Inflammatory macrophage treated with lipopolysaccharide for 4 hours (primary cell): ENCODE measurements around the gene CLTC.
A peak's percentile ranks its signal among the peaks of the same experiment; 100 is the strongest.

Experiments
- DNase-seq: peaks from one replicate; pipeline ENCODE4 v3.0.0-alpha.2; 2020

Gene CLTC

DNA sequence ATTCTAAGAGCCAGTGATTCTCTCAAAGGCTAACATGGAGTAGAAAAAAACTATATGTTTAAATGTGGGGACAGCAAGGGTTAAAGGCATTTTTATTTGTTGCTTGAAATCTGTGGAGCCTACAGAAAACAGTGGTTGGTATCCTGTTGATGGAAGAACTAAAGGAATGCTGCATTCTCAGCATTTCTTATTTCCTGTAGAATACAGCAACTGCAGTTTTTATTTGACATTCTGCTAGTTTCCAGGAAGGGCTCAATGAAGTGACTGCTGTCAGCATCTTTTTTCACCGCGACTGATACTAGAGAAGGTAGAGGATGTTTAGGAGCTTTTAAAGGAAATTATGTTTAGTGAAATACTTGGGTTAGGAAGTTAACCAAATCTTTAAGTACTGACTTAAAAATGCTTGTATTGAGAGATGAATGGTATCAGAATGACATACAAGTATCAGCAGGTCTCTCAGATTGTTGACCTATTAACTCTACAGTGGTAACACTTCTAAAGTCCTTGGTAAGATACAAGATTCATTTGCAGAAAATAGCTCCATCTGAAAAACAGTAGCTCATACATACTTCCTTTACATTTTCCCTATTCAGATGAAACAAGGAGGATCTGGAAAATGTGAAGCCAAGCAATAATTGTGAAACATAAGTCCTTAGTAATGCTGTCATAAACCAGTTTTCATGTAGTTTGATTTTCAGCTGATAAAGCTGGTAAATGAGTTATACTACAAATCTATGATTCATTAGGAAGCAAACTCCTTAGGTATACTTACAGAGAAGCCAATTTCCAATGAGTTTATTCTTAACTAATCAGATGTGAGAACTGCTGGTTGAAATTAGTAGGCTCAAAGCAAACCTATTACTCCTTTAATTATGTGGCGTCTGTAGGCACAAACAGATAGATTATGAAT is 15.2 kb downstream of the CLTC start:
- peak; percentile 16 for DNase-seq

DNA sequence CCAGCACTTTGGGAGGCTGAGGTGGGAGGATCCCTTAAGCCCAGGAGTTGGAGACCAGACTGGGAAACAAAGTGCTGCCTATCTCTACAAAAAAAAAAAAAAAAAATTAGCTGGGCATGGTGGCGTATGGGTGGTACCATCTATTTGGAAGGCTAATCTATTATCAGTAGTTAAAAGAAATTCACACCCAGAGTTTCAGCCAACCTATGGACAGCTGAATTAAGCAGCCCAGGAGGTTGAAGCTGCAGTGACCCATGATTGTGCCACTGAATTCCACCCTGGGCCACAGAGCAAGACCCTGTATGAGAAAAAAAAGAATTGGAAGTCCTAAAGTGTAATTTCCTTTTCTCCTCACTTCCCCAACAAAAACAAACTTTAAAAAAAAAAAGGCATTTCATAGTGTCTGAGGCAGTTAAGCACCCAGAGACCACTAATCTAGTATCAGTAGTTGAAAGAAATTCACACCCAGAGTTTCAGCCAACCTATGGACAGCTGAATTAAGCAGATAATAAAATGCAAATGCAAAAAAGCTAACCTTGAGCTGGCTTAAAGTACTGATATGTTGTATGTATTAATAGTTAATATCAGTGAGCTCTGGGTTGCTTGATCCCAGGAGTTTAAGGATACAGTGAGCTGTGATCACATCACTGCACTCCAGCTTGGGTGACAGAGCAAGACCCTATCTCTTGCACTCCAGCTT is 18.1 kb downstream of the CLTC start:
- no peak for DNase-seq

DNA sequence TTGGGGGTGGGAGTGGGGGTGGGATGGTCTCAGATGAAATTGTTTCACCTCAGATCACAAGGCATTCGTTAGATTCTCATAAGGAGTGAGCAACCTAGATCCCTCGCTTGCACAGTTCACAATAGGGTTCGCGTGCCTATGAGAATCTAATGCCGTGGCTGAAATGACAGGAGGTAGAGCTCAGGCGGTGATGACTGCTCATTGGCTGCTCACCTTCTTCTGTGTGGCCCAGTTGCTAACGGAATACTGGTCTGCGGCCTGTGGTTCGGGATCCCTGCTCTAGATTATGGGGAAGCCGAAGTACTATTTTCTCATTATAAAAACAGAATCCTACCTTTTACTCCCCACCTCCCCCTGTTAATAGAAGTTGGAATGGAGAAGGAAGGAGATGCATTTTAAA is 18.9 kb downstream of the CLTC start:
- no peak for DNase-seq

DNA sequence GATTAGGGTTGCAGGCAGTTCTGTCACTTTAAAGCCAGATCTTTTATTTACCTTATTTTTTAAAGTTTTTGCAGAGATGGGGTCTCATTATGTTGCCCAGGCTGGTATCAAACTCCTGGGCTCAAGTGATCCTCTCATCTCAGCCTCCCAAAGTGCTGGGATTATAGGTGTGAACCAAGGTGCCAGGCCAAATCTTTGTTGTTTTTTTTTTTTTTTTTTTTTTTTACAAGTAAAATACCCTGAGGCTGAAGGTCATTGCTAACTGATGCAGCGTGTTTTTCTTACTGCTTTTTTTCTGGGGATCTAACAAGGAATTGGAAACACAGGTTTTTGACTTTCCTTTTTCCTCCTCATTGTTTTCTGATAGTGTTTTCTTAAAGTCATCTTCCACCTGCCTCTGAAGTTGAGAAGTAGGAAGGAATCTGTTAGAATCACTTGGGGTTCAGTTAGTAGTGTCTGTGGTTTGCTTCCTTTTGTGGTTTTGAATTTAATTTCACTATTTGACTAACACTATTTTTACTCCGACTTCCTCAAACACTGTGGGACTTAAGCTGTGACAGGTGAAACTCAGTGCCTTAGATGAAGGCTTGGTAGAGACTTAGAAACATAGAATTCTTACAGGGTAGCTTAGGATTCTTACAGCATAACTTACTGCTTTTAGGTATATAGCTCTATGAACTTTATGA is 22.2 kb downstream of the CLTC start:
- peak; percentile 39 for DNase-seq

DNA sequence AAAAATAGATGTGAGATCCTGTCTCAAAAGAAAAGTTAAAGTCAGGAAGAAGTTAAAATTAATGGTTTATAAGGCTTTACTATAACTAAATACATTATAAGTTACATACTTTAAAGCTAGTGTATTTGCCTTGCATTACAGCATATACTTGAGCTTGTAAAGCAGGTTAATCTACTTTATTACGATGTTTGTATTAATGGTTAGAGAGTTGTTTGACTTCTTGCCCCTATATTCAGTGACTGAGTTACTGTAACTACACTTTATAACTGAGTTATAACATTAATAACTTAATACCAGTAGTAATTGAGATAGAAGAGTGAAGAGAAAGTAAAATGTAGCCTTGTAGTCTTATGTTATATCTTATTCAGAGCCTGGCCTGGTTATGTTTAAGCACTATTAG is 22.9 kb downstream of the CLTC start:
- DNase-seq, result no peak

DNA sequence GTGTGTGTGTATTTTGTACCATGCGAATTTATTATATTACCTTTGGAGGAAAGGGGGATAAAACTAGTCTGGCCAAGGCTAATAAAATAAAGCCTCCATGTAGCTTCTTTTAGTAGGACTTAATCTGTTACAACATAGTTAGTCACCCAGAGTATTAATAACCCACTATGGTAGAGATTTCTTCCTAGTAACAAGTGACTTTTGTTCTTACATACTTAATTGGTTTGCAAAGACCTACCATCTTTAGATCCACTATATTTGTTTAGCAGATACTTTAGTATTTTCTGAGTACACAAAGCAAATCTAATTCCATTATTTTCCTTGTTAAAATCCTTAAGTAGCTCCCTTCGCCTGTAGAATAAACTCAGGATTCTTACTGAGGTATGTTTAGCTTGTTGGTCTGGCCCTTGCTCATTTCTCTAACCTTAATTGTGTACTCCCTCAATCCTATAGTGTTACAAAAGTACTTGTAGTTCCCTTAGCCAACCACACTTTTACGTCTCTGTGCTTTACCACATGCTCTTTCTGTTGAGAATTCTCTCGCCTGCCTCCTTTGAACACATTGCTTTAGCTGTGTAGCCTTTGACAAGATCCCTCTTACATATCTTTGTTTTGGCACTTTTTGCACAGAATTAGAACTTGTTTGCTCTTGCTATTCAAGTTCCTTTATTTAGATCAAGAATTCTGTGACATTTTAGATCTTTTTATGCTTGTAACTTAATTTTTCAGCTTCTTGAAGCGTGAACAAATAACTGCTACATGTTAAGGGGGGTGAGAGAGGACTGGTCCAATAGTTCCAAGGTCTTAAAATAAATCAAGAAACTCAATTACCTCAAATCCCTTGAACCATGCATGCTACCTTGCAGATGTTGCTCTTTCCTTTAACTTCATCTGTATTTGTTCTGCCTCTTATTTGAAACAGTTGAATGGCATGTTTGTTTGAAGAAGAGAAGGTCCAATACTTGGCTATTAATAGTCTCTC is 23.8 kb downstream of the CLTC start:
- peak; percentile 70 for DNase-seq

DNA sequence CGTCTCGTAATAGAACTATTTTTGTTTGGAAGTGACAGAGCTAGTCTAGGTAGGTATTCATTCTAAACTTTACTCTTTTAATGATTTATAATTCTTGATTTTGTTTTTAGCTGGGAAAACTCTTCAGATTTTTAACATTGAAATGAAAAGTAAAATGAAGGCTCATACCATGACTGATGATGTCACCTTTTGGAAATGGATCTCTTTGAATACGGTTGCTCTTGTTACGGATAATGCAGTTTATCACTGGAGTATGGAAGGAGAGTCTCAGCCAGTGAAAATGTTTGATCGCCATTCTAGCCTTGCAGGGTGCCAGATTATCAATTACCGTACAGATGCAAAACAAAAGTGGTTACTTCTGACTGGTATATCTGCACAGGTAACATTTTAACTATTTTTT is 27.6 kb downstream of the CLTC start:
- DNase-seq, result no peak

DNA sequence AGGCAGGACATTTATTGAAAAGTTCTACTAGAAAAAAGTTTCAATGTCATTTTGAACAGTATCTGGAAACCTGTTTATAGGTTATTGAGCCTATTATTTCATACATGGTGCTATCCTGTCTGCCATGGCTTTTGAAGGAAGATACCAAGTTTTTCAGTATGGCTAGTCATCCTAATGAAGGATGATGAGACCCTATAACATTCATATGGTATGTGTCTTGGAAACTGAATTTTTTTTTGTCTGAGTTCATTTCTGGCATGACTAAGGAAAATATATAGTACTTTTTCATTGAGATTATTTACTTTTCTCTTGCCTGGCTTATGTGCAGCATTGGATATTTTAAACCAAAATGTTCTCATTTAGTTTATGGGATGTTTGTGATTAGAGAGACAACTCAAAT is 30.2 kb downstream of the CLTC start:
- no peak for DNase-seq

DNA sequence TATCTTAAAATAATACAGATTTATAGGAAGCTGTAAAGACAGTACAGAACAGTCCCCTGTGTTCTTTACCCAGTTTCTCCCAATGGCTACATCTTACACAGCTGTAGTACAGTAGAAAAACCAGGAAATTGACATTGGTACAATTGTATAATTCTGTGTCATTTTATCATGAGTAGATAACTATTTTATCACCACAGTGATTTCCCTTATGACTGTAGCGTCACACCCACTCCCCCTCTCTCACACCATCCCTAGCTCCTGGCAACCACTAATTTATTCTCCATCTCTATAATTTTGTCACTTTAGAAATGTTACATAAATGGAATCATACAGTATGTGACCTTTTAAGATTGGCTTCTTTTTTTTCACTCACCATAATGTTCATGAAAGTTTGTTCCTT is 30.9 kb downstream of the CLTC start:
- no peak for DNase-seq

DNA sequence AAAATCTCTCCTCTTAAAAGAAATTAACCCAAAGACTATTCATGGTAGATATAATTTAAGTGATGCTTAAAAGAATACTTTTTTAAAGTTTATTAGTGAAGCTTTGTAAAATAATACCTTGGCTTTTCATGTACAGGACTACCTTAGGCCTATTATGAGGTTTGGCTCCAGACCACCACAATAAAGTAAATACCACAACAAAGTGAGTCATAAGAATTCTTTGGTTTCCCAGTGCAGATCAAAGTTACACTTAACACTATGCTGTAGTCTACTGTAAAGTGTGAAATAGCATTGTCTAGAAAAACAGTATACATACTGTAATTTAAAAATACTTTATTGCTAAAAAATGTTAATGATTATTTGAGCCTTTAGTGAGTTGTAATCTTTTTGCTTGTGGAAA is 31.7 kb downstream of the CLTC start:
- no peak for DNase-seq

DNA sequence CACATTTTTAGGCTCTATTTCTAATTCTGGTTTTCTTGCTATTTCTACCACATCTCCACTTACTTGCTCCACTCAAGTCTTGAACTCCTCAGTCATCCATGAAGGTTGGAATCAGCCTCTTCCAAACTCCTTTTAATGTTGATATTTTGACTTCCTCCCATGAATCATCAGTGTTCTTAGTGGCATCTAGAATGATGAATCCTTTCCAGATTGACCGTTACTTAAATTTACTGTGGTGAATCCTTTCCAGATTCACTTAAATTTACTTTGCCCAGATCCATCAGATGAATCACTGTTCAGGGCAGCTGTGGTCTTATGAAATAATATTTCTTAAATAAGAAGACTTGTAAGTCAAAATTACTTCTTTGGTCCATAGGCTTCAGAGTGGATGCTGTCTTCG is 32.4 kb downstream of the CLTC start:
- no peak for DNase-seq

DNA sequence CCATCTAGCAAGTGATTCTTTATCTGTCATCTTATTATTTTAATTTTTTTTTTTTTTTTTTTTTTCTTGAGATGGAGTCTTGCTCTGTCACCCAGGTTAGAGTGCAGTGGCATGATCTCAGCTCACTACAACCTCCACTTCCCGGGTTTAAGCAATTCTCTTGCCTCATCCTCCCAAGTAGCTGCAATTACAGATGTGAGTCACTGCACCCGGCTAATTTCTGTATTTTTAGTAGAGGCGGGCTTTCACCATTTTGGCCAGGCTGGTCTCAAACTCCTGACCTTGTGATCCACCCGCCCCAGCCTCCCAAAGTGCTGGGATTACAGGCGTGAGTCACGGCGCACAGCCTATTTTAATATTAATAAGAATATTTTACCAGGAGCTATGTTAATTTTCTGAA is 36.9 kb downstream of the CLTC start:
- DNase-seq, result peak; percentile 91

DNA sequence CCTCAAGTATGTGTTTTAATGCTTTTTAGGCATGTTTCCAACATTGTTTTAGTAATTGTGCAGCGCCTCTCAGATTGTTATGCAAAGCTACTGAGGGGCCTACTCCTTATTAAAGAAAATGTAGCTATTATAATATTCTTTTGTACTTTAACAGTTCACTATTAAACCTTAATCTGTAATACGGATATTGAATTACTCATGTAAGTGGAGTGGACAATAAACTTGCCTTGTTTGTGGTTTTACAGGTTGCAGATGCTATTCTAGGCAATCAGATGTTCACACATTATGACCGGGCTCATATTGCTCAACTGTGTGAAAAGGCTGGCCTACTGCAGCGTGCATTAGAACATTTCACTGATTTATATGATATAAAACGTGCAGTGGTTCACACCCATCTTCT is 46.5 kb downstream of the CLTC start:
- no peak for DNase-seq

DNA sequence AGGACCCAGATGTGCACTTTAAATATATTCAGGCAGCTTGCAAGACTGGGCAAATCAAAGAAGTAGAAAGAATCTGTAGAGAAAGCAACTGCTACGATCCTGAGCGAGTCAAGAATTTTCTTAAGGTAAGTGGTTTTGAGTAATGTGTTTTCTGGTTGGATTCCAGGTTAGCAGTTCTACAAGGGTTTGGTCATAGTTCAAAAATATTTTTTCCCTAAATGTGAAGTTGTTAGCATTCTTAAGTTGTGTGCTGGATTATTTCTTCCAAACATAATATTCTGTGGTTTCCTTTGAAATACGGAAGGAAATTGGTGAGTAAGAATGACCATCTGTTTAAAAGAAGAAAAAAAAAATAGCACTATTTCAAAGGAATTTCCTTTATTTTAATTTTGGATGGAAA is 49.1 kb downstream of the CLTC start:
- DNase-seq, result peak; percentile 41

DNA sequence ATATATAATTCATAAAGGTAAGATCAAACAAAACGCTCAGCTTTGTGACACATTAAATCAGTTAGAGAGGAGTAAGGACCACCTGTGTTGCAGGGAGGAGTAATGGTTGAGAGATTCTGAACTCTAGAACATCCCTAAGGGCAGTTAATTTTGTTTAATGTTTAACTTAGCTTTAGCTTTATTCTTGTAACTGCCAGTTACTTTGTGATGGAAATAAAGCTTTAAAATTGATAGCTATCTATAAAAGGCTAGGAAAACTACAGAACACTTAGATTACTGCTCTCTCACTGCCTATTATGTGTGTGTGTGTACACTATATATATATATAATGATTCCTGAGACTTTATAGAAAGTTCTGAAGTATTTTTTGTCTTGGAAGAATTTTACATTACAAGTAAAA is 49.7 kb downstream of the CLTC start:
- DNase-seq, result no peak

DNA sequence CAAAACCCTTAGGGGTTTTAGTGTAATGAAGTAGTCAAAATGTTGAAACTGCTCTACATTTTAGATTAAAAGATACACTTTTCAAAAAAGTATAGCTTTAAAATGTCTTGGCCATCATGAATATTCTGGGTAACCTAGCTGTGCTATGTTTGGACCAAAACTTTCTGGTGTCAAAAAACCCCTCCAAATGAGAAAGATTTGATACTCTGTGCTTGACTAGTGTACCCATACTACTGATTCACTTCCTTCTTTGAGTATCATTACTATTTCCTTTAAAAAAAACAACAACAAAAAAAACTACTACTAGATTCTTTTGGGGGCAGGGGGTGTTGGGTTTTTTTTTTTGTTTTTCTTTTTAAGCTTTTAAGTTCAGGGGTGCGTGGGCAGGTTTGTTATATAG is 50.2 kb downstream of the CLTC start:
- DNase-seq, result no peak

DNA sequence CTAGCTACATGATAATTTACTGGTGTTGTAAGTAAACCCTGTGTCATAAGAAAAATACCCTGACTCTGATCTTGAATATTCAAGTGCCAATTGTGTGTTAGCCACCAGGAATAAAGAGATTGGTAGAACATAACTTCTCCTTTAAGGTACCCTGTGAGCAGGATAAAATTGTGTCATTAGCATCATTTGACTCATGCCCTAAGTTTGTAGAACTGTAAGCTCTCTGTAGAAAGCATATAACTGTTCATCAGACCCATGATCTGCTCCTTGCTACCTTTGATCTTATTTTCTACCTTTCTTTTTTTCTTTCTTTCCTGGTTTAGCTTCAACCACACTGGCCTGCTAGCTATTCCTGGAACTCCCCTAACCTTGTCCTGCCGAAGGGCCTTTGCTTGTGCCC is 51.7 kb downstream of the CLTC start:
- DNase-seq, result no peak

DNA sequence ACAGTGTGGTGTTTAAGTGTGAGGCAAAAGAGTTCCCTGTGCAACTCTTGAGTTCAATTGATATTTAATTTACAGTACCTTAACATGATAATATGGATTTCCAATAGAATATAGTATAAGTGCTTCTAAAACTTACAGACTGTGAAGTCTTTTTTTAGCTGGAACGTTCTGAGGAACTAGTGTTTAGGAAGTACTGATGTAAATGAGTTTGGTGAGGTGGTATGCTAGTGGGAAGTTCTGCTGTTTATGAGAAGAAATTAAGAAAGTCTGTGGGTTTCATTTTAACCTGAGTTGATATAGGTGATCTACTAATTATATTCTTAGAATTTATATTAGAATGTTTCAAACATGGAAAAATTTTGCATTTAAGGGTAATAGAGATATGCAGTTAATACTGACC is 55.5 kb downstream of the CLTC start:
- DNase-seq, result no peak

DNA sequence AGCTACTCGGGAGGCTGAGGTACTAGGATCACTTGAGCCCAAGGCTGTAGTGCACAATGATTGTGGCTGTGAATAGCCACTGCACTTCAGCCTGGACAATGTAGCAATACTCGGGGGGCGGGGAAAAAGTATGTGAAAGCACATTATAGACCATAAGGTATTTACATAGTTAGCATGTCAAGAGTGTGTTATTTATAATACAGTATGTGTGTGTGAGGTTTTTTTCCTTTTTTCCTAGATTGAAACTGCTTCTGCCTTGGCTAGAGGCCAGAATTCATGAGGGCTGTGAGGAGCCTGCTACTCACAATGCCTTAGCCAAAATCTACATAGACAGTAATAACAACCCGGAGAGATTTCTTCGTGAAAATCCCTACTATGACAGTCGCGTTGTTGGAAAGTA is 57.0 kb downstream of the CLTC start:
- no peak for DNase-seq

DNA sequence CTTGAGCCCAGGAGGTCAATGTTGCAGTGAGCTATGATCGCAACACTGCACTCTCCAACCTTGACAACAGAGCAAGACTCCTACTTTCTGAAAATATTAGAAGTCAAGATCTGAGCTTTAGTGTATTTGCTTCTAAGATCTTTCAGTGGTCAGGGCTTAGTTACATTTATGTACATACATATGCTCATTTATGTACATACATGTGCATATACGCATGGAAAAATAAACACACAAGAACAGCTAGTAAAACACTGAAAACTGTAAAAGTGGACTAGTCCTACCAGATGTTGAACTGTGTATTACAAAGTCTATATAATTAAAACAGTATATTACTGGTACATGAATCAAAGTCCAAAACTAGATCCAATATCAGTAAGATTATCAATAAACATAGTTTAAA is 59.2 kb downstream of the CLTC start:
- DNase-seq, result no peak

DNA sequence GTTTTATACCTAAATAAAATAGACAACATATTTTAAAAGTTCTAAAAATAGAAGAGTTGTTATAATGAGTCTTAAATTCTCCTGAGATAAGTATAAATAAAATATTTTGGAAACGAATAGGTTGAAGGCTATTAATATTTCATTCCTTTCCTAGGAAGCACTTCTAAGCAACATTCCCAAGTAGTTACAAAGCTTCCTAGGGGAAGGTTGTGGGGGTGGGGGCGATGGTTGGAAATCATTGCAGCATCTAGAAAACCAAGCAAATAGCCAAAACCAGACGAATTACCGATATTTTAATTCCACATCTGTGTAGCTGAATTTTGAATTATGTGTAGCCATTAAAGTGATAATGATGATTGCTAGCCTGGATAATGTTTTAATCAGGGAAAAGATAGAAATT is 60.6 kb downstream of the CLTC start:
- no peak for DNase-seq

DNA sequence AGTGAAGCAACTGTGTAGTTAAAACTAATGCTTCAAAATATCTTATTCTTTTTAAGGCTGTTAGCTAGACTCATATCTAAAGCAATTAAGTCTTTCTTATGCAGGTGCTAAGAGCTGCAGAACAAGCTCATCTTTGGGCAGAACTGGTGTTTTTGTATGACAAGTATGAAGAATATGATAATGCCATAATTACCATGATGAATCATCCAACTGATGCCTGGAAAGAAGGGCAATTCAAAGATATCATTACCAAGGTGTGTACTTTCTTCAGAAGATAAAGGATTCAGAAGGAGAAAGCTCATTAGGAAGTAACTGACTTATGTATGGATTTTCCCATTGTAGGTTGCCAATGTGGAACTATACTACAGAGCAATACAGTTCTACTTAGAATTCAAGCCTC is 63.6 kb downstream of the CLTC start:
- no peak for DNase-seq

DNA sequence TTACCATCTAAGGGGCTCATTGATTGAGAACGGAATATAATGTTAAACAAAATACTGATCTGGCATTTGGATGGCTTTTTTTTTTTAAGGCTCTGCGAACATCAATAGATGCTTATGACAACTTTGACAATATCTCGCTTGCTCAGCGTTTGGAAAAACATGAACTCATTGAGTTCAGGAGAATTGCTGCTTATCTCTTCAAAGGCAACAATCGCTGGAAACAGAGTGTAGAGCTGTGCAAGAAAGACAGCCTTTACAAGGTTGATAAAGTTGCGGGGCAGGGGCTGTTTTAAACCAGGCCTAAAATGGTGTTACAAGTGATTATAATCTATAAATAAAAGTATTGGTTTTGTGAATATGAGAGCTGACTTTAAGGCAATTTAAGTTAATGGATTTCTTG is 65.3 kb downstream of the CLTC start:
- no peak for DNase-seq
